ENCODE measurements around the gene UBE2E1.
"Not testable (repeated sequence)": the region's sequence is repeated elsewhere in the genome, so short reads cannot be mapped to it uniquely, and the experiment has no call there.

The UBE2E1 gene

GRCh38 chr3:23876923-23877322 is 71.2 kb downstream of the UBE2E1 start:
- H3K4me3 ChIP-seq (ENCODE audit: insufficient read depth, low read depth, low read length), result no peak overlapping the region
- H3K36me3 ChIP-seq (ENCODE audit: control insufficient read depth, insufficient read depth, low read length), result peaks cover 8% of the 10 kb centered on the region
- WGBS, 2 experiments, result 94 to 96% methylated on average over 2 of the region's 2 CpGs
- H3K27ac ChIP-seq (ENCODE audit: insufficient read depth, low read depth, low read length, poor library complexity, severe bottlenecking), result no peak overlapping the region
- no peaks in the 10 kb centered on the region for H3K9me3 ChIP-seq (ENCODE audit: control insufficient read depth, low read length)
- H3K4me1 ChIP-seq (ENCODE audit: control insufficient read depth, insufficient read depth, low read length), result no peaks in the 10 kb centered on the region
- H3K27me3 ChIP-seq (ENCODE audit: control insufficient read depth, insufficient read depth, low read length, poor library complexity, severe bottlenecking), result no peaks in the 10 kb centered on the region

- no peak overlapping the region for H3K27ac ChIP-seq (ENCODE audit: insufficient read depth, low read depth, low read length, poor library complexity, severe bottlenecking)
- no peaks in the 10 kb centered on the region for H3K4me1 ChIP-seq (ENCODE audit: control insufficient read depth, insufficient read depth, low read length)
- 86 to 92% methylated on average over 5 of the region's 5 CpGs for WGBS, 2 experiments
- no peaks in the 10 kb centered on the region for H3K9me3 ChIP-seq (ENCODE audit: control insufficient read depth, low read length)
- H3K27me3 ChIP-seq (ENCODE audit: control insufficient read depth, insufficient read depth, low read length, poor library complexity, severe bottlenecking), result no peaks in the 10 kb centered on the region
- H3K4me3 ChIP-seq (ENCODE audit: insufficient read depth, low read depth, low read length), result no peak overlapping the region
- H3K36me3 ChIP-seq (ENCODE audit: control insufficient read depth, insufficient read depth, low read length), result peaks cover 8% of the 10 kb centered on the region
These were observed 71.7 kb downstream of the UBE2E1 start for GRCh38 chr3:23877329-23877980.

- no peak overlapping the region for H3K4me3 ChIP-seq (ENCODE audit: insufficient read depth, low read depth, low read length)
These were observed 73.7 kb downstream of the UBE2E1 start for GRCh38 chr3:23879485-23879884.

GRCh38 chr3:23880703-23881339 is 75.1 kb downstream of the UBE2E1 start:
- Histone ChIP-seq H3K9me3 (ENCODE audit: control insufficient read depth, low read length) (no peaks in the 10 kb centered on the region), H3K27me3 (ENCODE audit: control insufficient read depth, insufficient read depth, low read length, poor library complexity, severe bottlenecking) (no peaks in the 10 kb centered on the region), H3K4me1 (ENCODE audit: control insufficient read depth, insufficient read depth, low read length) (no peaks in the 10 kb centered on the region), H3K36me3 (ENCODE audit: control insufficient read depth, insufficient read depth, low read length) (peaks cover 8% of the 10 kb centered on the region), H3K27ac (ENCODE audit: insufficient read depth, low read depth, low read length, poor library complexity, severe bottlenecking) (no peak overlapping the region), H3K4me3 (ENCODE audit: insufficient read depth, low read depth, low read length) (no peak overlapping the region)
- 100% methylated on average over 3 to 4 of the region's 4 CpGs for WGBS, 2 experiments

More at GRCh38 chr3:23879485-23879884, 73.7 kb downstream of the UBE2E1 start:
- no peak overlapping the region for H3K27ac ChIP-seq (ENCODE audit: insufficient read depth, low read depth, low read length, poor library complexity, severe bottlenecking)
- WGBS, 2 experiments, result 93 to 95% methylated on average over 8 of the region's 8 CpGs
- no peaks in the 10 kb centered on the region for H3K9me3 ChIP-seq (ENCODE audit: control insufficient read depth, low read length)
- H3K27me3 ChIP-seq (ENCODE audit: control insufficient read depth, insufficient read depth, low read length, poor library complexity, severe bottlenecking), result no peaks in the 10 kb centered on the region
- H3K4me1 ChIP-seq (ENCODE audit: control insufficient read depth, insufficient read depth, low read length), result no peaks in the 10 kb centered on the region
- H3K36me3 ChIP-seq (ENCODE audit: control insufficient read depth, insufficient read depth, low read length), result peaks cover 8% of the 10 kb centered on the region

- not testable (repeated sequence) for H3K36me3 ChIP-seq (ENCODE audit: control insufficient read depth, insufficient read depth, low read length); H3K4me3 ChIP-seq (ENCODE audit: insufficient read depth, low read depth, low read length); H3K27ac ChIP-seq (ENCODE audit: insufficient read depth, low read depth, low read length, poor library complexity, severe bottlenecking); H3K27me3 ChIP-seq (ENCODE audit: control insufficient read depth, insufficient read depth, low read length, poor library complexity, severe bottlenecking); H3K9me3 ChIP-seq (ENCODE audit: control insufficient read depth, low read length); H3K4me1 ChIP-seq (ENCODE audit: control insufficient read depth, insufficient read depth, low read length)
- WGBS, 2 experiments, result 95 to 96% methylated on average over 4 of the region's 4 CpGs
These were observed 76.2 kb downstream of the UBE2E1 start for GRCh38 chr3:23881993-23882392.

GRCh38 chr3:23882487-23882918 is 76.7 kb downstream of the UBE2E1 start:
- H3K9me3 ChIP-seq (ENCODE audit: control insufficient read depth, low read length), result no peaks in the 10 kb centered on the region
- no peak overlapping the region for H3K4me3 ChIP-seq (ENCODE audit: insufficient read depth, low read depth, low read length)
- peaks cover 8% of the 10 kb centered on the region for H3K36me3 ChIP-seq (ENCODE audit: control insufficient read depth, insufficient read depth, low read length)
- 96 to 97% methylated on average over 28 of the region's 28 CpGs for WGBS, 2 experiments
- H3K4me1 ChIP-seq (ENCODE audit: control insufficient read depth, insufficient read depth, low read length), result no peaks in the 10 kb centered on the region
- no peak overlapping the region for H3K27ac ChIP-seq (ENCODE audit: insufficient read depth, low read depth, low read length, poor library complexity, severe bottlenecking)
- no peaks in the 10 kb centered on the region for H3K27me3 ChIP-seq (ENCODE audit: control insufficient read depth, insufficient read depth, low read length, poor library complexity, severe bottlenecking)

- 90 to 92% methylated on average over 2 of the region's 2 CpGs for WGBS, 2 experiments
- Histone ChIP-seq H3K27ac (ENCODE audit: insufficient read depth, low read depth, low read length, poor library complexity, severe bottlenecking) (no peak overlapping the region), H3K36me3 (ENCODE audit: control insufficient read depth, insufficient read depth, low read length) (peaks cover 1% of the 10 kb centered on the region), H3K27me3 (ENCODE audit: control insufficient read depth, insufficient read depth, low read length, poor library complexity, severe bottlenecking) (no peaks in the 10 kb centered on the region), H3K4me1 (ENCODE audit: control insufficient read depth, insufficient read depth, low read length) (no peaks in the 10 kb centered on the region), H3K4me3 (ENCODE audit: insufficient read depth, low read depth, low read length) (no peak overlapping the region), H3K9me3 (ENCODE audit: control insufficient read depth, low read length) (no peaks in the 10 kb centered on the region)
These were observed 78.7 kb downstream of the UBE2E1 start for GRCh38 chr3:23884481-23884880.

- WGBS, 2 experiments, result 93 to 97% methylated on average over 5 to 6 of the region's 6 CpGs
- no peaks in the 10 kb centered on the region for H3K4me1 ChIP-seq (ENCODE audit: control insufficient read depth, insufficient read depth, low read length)
- no peak overlapping the region for H3K4me3 ChIP-seq (ENCODE audit: insufficient read depth, low read depth, low read length)
- no peaks in the 10 kb centered on the region for H3K27me3 ChIP-seq (ENCODE audit: control insufficient read depth, insufficient read depth, low read length, poor library complexity, severe bottlenecking)
- H3K9me3 ChIP-seq (ENCODE audit: control insufficient read depth, low read length), result no peaks in the 10 kb centered on the region
- H3K27ac ChIP-seq (ENCODE audit: insufficient read depth, low read depth, low read length, poor library complexity, severe bottlenecking), result no peak overlapping the region
- peaks cover 3% of the 10 kb centered on the region for H3K36me3 ChIP-seq (ENCODE audit: control insufficient read depth, insufficient read depth, low read length)
These were observed 79.5 kb downstream of the UBE2E1 start for GRCh38 chr3:23885210-23885609.

- H3K27ac ChIP-seq (ENCODE audit: insufficient read depth, low read depth, low read length, poor library complexity, severe bottlenecking), result no peak overlapping the region
- 94 to 96% methylated on average over 3 of the region's 3 CpGs for WGBS, 2 experiments
- H3K9me3 ChIP-seq (ENCODE audit: control insufficient read depth, low read length), result no peaks in the 10 kb centered on the region
- peaks cover 3% of the 10 kb centered on the region for H3K36me3 ChIP-seq (ENCODE audit: control insufficient read depth, insufficient read depth, low read length)
- H3K4me1 ChIP-seq (ENCODE audit: control insufficient read depth, insufficient read depth, low read length), result no peaks in the 10 kb centered on the region
- H3K4me3 ChIP-seq (ENCODE audit: insufficient read depth, low read depth, low read length), result no peak overlapping the region
- no peaks in the 10 kb centered on the region for H3K27me3 ChIP-seq (ENCODE audit: control insufficient read depth, insufficient read depth, low read length, poor library complexity, severe bottlenecking)
These were observed 80.6 kb downstream of the UBE2E1 start for GRCh38 chr3:23886311-23886710.

- peaks cover 3% of the 10 kb centered on the region for H3K36me3 ChIP-seq (ENCODE audit: control insufficient read depth, insufficient read depth, low read length)
- H3K4me1 ChIP-seq (ENCODE audit: control insufficient read depth, insufficient read depth, low read length), result no peaks in the 10 kb centered on the region
- no peaks in the 10 kb centered on the region for H3K9me3 ChIP-seq (ENCODE audit: control insufficient read depth, low read length)
- H3K27me3 ChIP-seq (ENCODE audit: control insufficient read depth, insufficient read depth, low read length, poor library complexity, severe bottlenecking), result no peaks in the 10 kb centered on the region
- H3K27ac ChIP-seq (ENCODE audit: insufficient read depth, low read depth, low read length, poor library complexity, severe bottlenecking), result no peak overlapping the region
- H3K4me3 ChIP-seq (ENCODE audit: insufficient read depth, low read depth, low read length), result no peak overlapping the region
- 86 to 88% methylated on average over 2 to 3 of the region's 3 CpGs for WGBS, 2 experiments
These were observed 83.0 kb downstream of the UBE2E1 start for GRCh38 chr3:23888617-23889228.

All from ectodermal cell (in vitro differentiated cells).